ENCODE data around the gene FRAS1. TPM values are rescaled to one million over a fixed set of nuclear protein-coding genes. Genes with fewer than 3 reads are reported as not detected.

Gene FRAS1
- polyA plus RNA-seq, 1 donor from 2014 or later: 2.8 TPM

DNA sequence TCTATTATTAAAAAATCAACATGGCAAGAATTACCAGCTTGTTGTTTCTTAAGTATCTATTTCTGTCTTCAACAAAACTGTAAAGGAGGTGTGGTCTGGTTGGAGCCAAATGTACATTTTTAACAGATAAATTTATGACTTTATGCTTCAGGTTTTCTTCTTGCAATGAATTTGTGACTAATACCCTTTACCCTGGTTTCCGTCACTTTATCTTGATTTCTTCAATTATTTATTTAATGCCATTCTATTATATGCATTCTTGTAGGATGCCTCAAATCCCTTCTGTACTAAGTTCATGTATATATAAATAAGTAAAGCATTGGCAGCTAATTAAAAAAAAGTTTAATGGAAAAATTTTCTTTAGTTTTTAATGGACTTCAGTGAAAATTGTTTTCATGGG lies 453.0 kb downstream of the FRAS1 start:
- no peaks in the 10 kb centered on the region for H3K79me2 ChIP-seq (replicated peaks; ENCODE audit: insufficient read depth, low read length)
- H3K4me2 ChIP-seq (ENCODE audit: low read length): no peak overlapping the region
- H3K9me3 ChIP-seq (ENCODE audit: low read length): no peaks in the 10 kb centered on the region
- no peaks in the 10 kb centered on the region for H3K27me3 ChIP-seq (ENCODE audit: insufficient read depth, low read depth, low read length)
- H4K20me1 ChIP-seq (ENCODE audit: insufficient read depth): no peaks in the 10 kb centered on the region
- TF ChIP-seq, protein P1, sequence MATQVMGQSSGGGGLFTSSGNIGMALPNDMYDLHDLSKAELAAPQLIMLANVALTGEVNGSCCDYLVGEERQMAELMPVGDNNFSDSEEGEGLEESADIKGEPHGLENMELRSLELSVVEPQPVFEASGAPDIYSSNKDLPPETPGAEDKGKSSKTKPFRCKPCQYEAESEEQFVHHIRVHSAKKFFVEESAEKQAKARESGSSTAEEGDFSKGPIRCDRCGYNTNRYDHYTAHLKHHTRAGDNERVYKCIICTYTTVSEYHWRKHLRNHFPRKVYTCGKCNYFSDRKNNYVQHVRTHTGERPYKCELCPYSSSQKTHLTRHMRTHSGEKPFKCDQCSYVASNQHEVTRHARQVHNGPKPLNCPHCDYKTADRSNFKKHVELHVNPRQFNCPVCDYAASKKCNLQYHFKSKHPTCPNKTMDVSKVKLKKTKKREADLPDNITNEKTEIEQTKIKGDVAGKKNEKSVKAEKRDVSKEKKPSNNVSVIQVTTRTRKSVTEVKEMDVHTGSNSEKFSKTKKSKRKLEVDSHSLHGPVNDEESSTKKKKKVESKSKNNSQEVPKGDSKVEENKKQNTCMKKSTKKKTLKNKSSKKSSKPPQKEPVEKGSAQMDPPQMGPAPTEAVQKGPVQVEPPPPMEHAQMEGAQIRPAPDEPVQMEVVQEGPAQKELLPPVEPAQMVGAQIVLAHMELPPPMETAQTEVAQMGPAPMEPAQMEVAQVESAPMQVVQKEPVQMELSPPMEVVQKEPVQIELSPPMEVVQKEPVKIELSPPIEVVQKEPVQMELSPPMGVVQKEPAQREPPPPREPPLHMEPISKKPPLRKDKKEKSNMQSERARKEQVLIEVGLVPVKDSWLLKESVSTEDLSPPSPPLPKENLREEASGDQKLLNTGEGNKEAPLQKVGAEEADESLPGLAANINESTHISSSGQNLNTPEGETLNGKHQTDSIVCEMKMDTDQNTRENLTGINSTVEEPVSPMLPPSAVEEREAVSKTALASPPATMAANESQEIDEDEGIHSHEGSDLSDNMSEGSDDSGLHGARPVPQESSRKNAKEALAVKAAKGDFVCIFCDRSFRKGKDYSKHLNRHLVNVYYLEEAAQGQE (IDR thresholded peaks at IDR 0.05; ENCODE audit: borderline replicate concordance): no peak
- TF ChIP-seq SMC3 (conservative IDR thresholded peaks at IDR 0.05; ENCODE audit: poor library complexity) (no peak), EP300 (conservative IDR thresholded peaks at IDR 0.05; ENCODE audit: poor library complexity, severe bottlenecking) (no peak), TAF1 (IDR thresholded peaks at IDR 0.05; ENCODE audit: low read depth) (no peak)
- H3K9ac ChIP-seq (ENCODE audit: low read length): no peak overlapping the region
- H3K4me3 ChIP-seq (ENCODE audit: low read length): no peak overlapping the region
- H3F3A ChIP-seq (ENCODE audit: insufficient read depth, low read length, poor library complexity, severe bottlenecking): no peaks in the 10 kb centered on the region
- H3K9me2 ChIP-seq (ENCODE audit: insufficient read depth, low read length): no peaks in the 10 kb centered on the region
- no peak overlapping the region for H2AFZ ChIP-seq (ENCODE audit: low read depth, low read length)
- H3K36me3 ChIP-seq (ENCODE audit: insufficient read depth, low read length): no peaks in the 10 kb centered on the region
- H3K27ac ChIP-seq (ENCODE audit: low read length): no peak overlapping the region

DNA sequence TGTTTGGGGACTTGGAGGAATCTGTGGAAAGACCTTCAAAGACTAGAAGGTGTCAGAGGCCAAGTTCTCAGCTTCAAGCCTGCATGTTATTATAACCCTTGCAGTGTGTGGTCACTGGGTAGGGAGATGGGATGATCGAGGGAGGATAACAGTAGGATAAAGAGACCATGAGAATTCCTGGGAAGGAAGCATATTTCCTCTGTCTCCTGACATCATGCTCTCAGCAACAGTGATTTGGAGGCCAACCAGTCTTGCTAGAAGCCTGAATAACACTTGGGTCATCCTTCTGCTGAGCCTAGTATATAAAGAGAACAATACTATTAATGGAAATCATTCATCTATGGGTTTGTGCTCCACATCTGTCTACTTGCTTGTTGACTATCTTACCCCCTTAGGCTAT lies 453.6 kb downstream of the FRAS1 start:
- no peak overlapping the region for H2AFZ ChIP-seq (ENCODE audit: low read depth, low read length)
- H3K4me2 ChIP-seq (ENCODE audit: low read length): no peak overlapping the region
- H3K79me2 ChIP-seq (replicated peaks; ENCODE audit: insufficient read depth, low read length): no peaks in the 10 kb centered on the region
- H3K9me3 ChIP-seq (ENCODE audit: low read length): no peaks in the 10 kb centered on the region
- H3K27ac ChIP-seq (ENCODE audit: low read length): no peak overlapping the region
- no peak overlapping the region for H3K4me3 ChIP-seq (ENCODE audit: low read length)
- H3K9ac ChIP-seq (ENCODE audit: low read length): no peak overlapping the region
- H3K9me2 ChIP-seq (ENCODE audit: insufficient read depth, low read length): no peaks in the 10 kb centered on the region
- TF ChIP-seq SMC3 (conservative IDR thresholded peaks at IDR 0.05; ENCODE audit: poor library complexity) (no peak), EP300 (conservative IDR thresholded peaks at IDR 0.05; ENCODE audit: poor library complexity, severe bottlenecking) (no peak), TAF1 (IDR thresholded peaks at IDR 0.05; ENCODE audit: low read depth) (no peak), POLR2AphosphoS5 (IDR thresholded peaks at IDR 0.05) (no peak), EZH2 (IDR thresholded peaks at IDR 0.05; ENCODE audit: borderline replicate concordance, insufficient read depth, low read length, poor library complexity, severe bottlenecking) (no peak), RAD21 (conservative IDR thresholded peaks at IDR 0.05) (no peak)
- TF ChIP-seq, protein P1 (IDR thresholded peaks at IDR 0.05; ENCODE audit: borderline replicate concordance): no peak
- TF ChIP-seq, protein P2, sequence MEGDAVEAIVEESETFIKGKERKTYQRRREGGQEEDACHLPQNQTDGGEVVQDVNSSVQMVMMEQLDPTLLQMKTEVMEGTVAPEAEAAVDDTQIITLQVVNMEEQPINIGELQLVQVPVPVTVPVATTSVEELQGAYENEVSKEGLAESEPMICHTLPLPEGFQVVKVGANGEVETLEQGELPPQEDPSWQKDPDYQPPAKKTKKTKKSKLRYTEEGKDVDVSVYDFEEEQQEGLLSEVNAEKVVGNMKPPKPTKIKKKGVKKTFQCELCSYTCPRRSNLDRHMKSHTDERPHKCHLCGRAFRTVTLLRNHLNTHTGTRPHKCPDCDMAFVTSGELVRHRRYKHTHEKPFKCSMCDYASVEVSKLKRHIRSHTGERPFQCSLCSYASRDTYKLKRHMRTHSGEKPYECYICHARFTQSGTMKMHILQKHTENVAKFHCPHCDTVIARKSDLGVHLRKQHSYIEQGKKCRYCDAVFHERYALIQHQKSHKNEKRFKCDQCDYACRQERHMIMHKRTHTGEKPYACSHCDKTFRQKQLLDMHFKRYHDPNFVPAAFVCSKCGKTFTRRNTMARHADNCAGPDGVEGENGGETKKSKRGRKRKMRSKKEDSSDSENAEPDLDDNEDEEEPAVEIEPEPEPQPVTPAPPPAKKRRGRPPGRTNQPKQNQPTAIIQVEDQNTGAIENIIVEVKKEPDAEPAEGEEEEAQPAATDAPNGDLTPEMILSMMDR (IDR thresholded peaks at IDR 0.05; ENCODE audit: poor library complexity, severe bottlenecking): no peak
- no peaks in the 10 kb centered on the region for H4K20me1 ChIP-seq (ENCODE audit: insufficient read depth)
- no peaks in the 10 kb centered on the region for H3K27me3 ChIP-seq (ENCODE audit: insufficient read depth, low read depth, low read length)
- no peaks in the 10 kb centered on the region for H3K36me3 ChIP-seq (ENCODE audit: insufficient read depth, low read length)
- H3F3A ChIP-seq (ENCODE audit: insufficient read depth, low read length, poor library complexity, severe bottlenecking): no peaks in the 10 kb centered on the region

All from neural cell (in vitro differentiated cells).